Panc1 (cell line): ENCODE data around the gene GAD1. TPM values are rescaled to one million over a fixed set of nuclear protein-coding genes. Genes with fewer than 3 reads are reported as not detected.

Source experiments
- ATAC-seq: fragments of 200-7000 bp; cut with Tn5 transposase; 2 replicates; pipeline ENCODE4 v1.9.1; 2020; ENCODE audit warnings: mild to moderate bottlenecking, moderate library complexity
- BruUV-seq: library from RNA; stranded (reverse); fragments of 400-500 nt; replicated peaks from 2 replicates; lab custom pipeline; 2021; lab: Mats Ljungman, UMichigan
- CTCF ChIA-PET: fragments of 300-600 bp; sonication (Branson Sonifier 250); formaldehyde crosslinking; loops from one replicate; lab custom pipeline; 2022; ENCODE audit warnings: antibody characterized with exemption; lab: Charles Lee
- POLR2A ChIA-PET: fragments of 300-600 bp; sonication (Branson Sonifier 250); formaldehyde crosslinking; loops from one replicate; lab custom pipeline; 2022; ENCODE audit warnings: antibody characterized with exemption; lab: Charles Lee
- DNase-seq: peaks from one replicate; pipeline ENCODE4 v3.0.0-alpha.2; 2010; ENCODE audit warnings: low read depth, low spot score
- H3K27ac ChIP-seq: 2 replicates; pipeline ENCODE4 v1.5.1; 2011; ENCODE audit warnings: mild to moderate bottlenecking, low read length, inconsistent platforms
- H3K27me3 ChIP-seq: fragments of 200-500 bp; sonication (Bioruptor generic); 2 replicates; pipeline ENCODE4 v1.6.0; 2014; ENCODE audit warnings: low read length, inconsistent platforms; ENCODE audit not compliant: control insufficient read depth, insufficient read depth
- H3K36me3 ChIP-seq: fragments of 200-500 bp; sonication (Bioruptor generic); 2 replicates; pipeline ENCODE4 v1.5.1; 2014; ENCODE audit warnings: inconsistent platforms, mild to moderate bottlenecking, low read length, moderate library complexity; ENCODE audit not compliant: control insufficient read depth, insufficient read depth
- H3K4me1 ChIP-seq: 2 replicates; pipeline ENCODE4 v1.5.1; 2011; ENCODE audit warnings: inconsistent platforms, mild to moderate bottlenecking, low read length, moderate library complexity; ENCODE audit not compliant: control insufficient read depth, insufficient read depth
- H3K4me3 ChIP-seq, 2 experiments: 2 replicates each; pipeline ENCODE4 v1.5.1; 2011 to 2012; ENCODE audit warnings: low read depth in 2 of 2, low read length in 2 of 2, mild to moderate bottlenecking in 2 of 2, inconsistent platforms in 1 of 2, moderate library complexity in 1 of 2
- H3K9me3 ChIP-seq: fragments of 200-500 bp; sonication (Bioruptor generic); 2 replicates; pipeline ENCODE4 v1.5.1; 2014; ENCODE audit warnings: low read depth, mild to moderate bottlenecking, inconsistent platforms, low read length, moderate library complexity; ENCODE audit not compliant: control insufficient read depth, insufficient read depth
- CTCF ChIP-seq: fragments of 450-650 bp; IDR thresholded peaks from 2 replicates; pipeline ENCODE4 v1.5.1; 2017; ENCODE audit warnings: mild to moderate bottlenecking
- POLR2AphosphoS5 ChIP-seq: IDR thresholded peaks from 2 replicates; pipeline ENCODE4 v1.6.1; 2012; ENCODE audit warnings: mild to moderate bottlenecking, low read depth, low read length, moderate library complexity
- REST ChIP-seq, 2 experiments: IDR thresholded peaks; 2 replicates each; pipeline ENCODE4 v1.6.1; 2011 to 2012; ENCODE audit warnings: low read depth in 2 of 2, control low read depth in 1 of 2, low read length in 1 of 2, mild to moderate bottlenecking in 1 of 2, moderate library complexity in 1 of 2; ENCODE audit not compliant: insufficient read depth in 1 of 2
- SIN3A ChIP-seq: IDR thresholded peaks from 2 replicates; pipeline ENCODE4 v1.6.1; 2012; ENCODE audit warnings: low read depth, mild to moderate bottlenecking, low read length, moderate library complexity, borderline replicate concordance; ENCODE audit not compliant: insufficient read depth
- TCF7L2 ChIP-seq: IDR thresholded peaks from 2 replicates; pipeline ENCODE4 v1.6.1; 2011; ENCODE audit warnings: mild to moderate bottlenecking, low read depth, low read length, inconsistent platforms
- in situ Hi-C: cut with HindIII; loops from 2 replicates; pipeline ENCODE4 v1.10.0; 2016; ENCODE audit warnings: low sequenced_read_pairs, low pct_unique_long_range_greater_than_20kb
- intact Hi-C: fragments of 100-400 bp; cut with micrococcal nuclease; formaldehyde crosslinking; loops from one replicate; pipeline ENCODE4 v1.10.0; 2022; ENCODE audit not compliant: unreplicated experiment
- total RNA-seq: library from RNA; stranded (reverse); gene quantifications from one replicate; pipeline ENCODE4 v1.2.1, GENCODE V29; 2021; ENCODE audit not compliant: unreplicated experiment

Gene GAD1
- total RNA-seq, 1 experiment from 2014 or later: 12.5 TPM

- Histone ChIP-seq H3K27ac (no peak overlapping the region), H3K9me3 (no peaks in the 10 kb centered on the region), H3K4me3 (no peak overlapping the region), H3K27me3 (peaks cover 5% of the 10 kb centered on the region; the same call in 1 of the 2 replicates), H3K4me1 (no peaks in the 10 kb centered on the region), H3K36me3 (no peaks in the 10 kb centered on the region)
- BruUV-seq: no TSS peak
- in situ Hi-C loops: no loop called here
- ChIA-PET POLR2A (no interaction called here), CTCF (interaction anchor here (0.5 kb wide), 1 partner anchor 62 kb away, joined by 9 read pairs; the partner anchor contains the start of gene GAD1)
- no peak for DNase-seq
- intact Hi-C loops: no loop called here
- no peak for ATAC-seq
- no peak for TF ChIP-seq SIN3A
- no peak for TF ChIP-seq REST (IDR thresholded peaks at IDR 0.05; ENCODE audit: insufficient read depth in 1 of 2, low read depth in 2 of 2, low read length in 1 of 2)
- TF ChIP-seq CTCF: no peak
- TF ChIP-seq TCF7L2: no peak
- no peak for TF ChIP-seq POLR2AphosphoS5
These were observed 61.8 kb downstream of the GAD1 start for GRCh38 chr2:170878505-170878904.

- no TSS peak for BruUV-seq
- CTCF ChIA-PET: no interaction called here
These were observed 65.2 kb downstream of the GAD1 start for GRCh38 chr2:170881840-170882239.

More at GRCh38 chr2:170881840-170882239, 65.2 kb downstream of the GAD1 start:
- no peak overlapping the region for H3K4me3 ChIP-seq
- no peaks in the 10 kb centered on the region for H3K36me3 ChIP-seq
- ATAC-seq: no peak
- H3K27ac ChIP-seq: no peak overlapping the region
- POLR2A ChIA-PET: interaction anchor here (0.6 kb wide), 1 partner anchor 37 kb away, joined by 8 read pairs; no protein-coding TSS in a partner anchor
- intact Hi-C loops: no loop called here
- no peaks in the 10 kb centered on the region for H3K9me3 ChIP-seq
- H3K4me1 ChIP-seq: no peaks in the 10 kb centered on the region
- TF ChIP-seq CTCF (no peak), TCF7L2 (no peak), POLR2AphosphoS5 (no peak), REST (IDR thresholded peaks at IDR 0.05; ENCODE audit: insufficient read depth in 1 of 2, low read depth in 2 of 2, low read length in 1 of 2) (no peak), SIN3A (no peak)
- no peak for DNase-seq
- in situ Hi-C loops: no loop called here
- peaks cover 5% of the 10 kb centered on the region; the same call in 1 of the 2 replicates for H3K27me3 ChIP-seq
